ENCODE data around the gene KCNN3.

The KCNN3 gene

GRCh38 chr1:154820646-154821045, 49.4 kb downstream of the KCNN3 start:
- no peak overlapping the region for H3K4me3 ChIP-seq (ENCODE audit: low read depth, low read length)

- H3K4me3 ChIP-seq (ENCODE audit: low read depth, low read length): no peak overlapping the region
Observed at GRCh38 chr1:154819628-154820590, 50.2 kb downstream of the KCNN3 start.

GRCh38 chr1:154818911-154819310, 51.2 kb downstream of the KCNN3 start:
- no peak overlapping the region for H3K4me3 ChIP-seq (ENCODE audit: low read depth, low read length)

GRCh38 chr1:154816937-154817336, 53.1 kb downstream of the KCNN3 start:
- H3K4me3 ChIP-seq (ENCODE audit: low read depth, low read length): no peak overlapping the region

GRCh38 chr1:154816369-154816768, 53.7 kb downstream of the KCNN3 start:
- H3K4me3 ChIP-seq (ENCODE audit: low read depth, low read length): no peak overlapping the region

GRCh38 chr1:154813846-154814505, 56.1 kb downstream of the KCNN3 start:
- H3K4me3 ChIP-seq (ENCODE audit: low read depth, low read length): no peak overlapping the region

GRCh38 chr1:154813300-154813816, 56.7 kb downstream of the KCNN3 start:
- H3K4me3 ChIP-seq (ENCODE audit: low read depth, low read length): no peak overlapping the region

GRCh38 chr1:154812877-154813276, 57.2 kb downstream of the KCNN3 start:
- no peak overlapping the region for H3K4me3 ChIP-seq (ENCODE audit: low read depth, low read length)

- H3K4me3 ChIP-seq (ENCODE audit: low read depth, low read length): no peak overlapping the region
Observed at GRCh38 chr1:154810571-154810970, 59.5 kb downstream of the KCNN3 start.

GRCh38 chr1:154809436-154810413, 60.4 kb downstream of the KCNN3 start:
- no peak overlapping the region for H3K4me3 ChIP-seq (ENCODE audit: low read depth, low read length)

- no peak overlapping the region for H3K4me3 ChIP-seq (ENCODE audit: low read depth, low read length)
Observed at GRCh38 chr1:154808909-154809262, 61.2 kb downstream of the KCNN3 start.

GRCh38 chr1:154808261-154808908, 61.7 kb downstream of the KCNN3 start:
- no peak overlapping the region for H3K4me3 ChIP-seq (ENCODE audit: low read depth, low read length)

- H3K4me3 ChIP-seq (ENCODE audit: low read depth, low read length): no peak overlapping the region
Observed at GRCh38 chr1:154807048-154807591, 63.0 kb downstream of the KCNN3 start.

GRCh38 chr1:154806333-154806732, 63.7 kb downstream of the KCNN3 start:
- no peak overlapping the region for H3K4me3 ChIP-seq (ENCODE audit: low read depth, low read length)

- no peak overlapping the region for H3K4me3 ChIP-seq (ENCODE audit: low read depth, low read length)
Observed at GRCh38 chr1:154802982-154803920, 66.8 kb downstream of the KCNN3 start.

GRCh38 chr1:154802336-154802969, 67.6 kb downstream of the KCNN3 start:
- no peak overlapping the region for H3K4me3 ChIP-seq (ENCODE audit: low read depth, low read length)

- no peak overlapping the region for H3K4me3 ChIP-seq (ENCODE audit: low read depth, low read length)
Observed at GRCh38 chr1:154801234-154802011, 68.7 kb downstream of the KCNN3 start.

GRCh38 chr1:154799188-154799587, 70.9 kb downstream of the KCNN3 start:
- no peak overlapping the region for H3K4me3 ChIP-seq (ENCODE audit: low read depth, low read length)

Measured in iPS-11a (cell line).